NOMO-1 treated with DMSO at 0.1 percent for 48 hours (cell line): ENCODE data around the gene G6PC2.
"Not testable (repeated sequence)": the region's sequence is repeated elsewhere in the genome, so short reads cannot be mapped to it uniquely, and the experiment has no call there.

Experiments
- DNase-seq: peaks from one replicate; lab custom pipeline; 2025; ENCODE audit not compliant: unreplicated experiment; lab: John Stamatoyannopoulos, UW

Gene G6PC2

GRCh38 chr2:168903888-168904287, 2.8 kb downstream of the G6PC2 start:
- no peak for DNase-seq

GRCh38 chr2:168904358-168904757, 3.3 kb downstream of the G6PC2 start:
- no peak for DNase-seq

- DNase-seq, result no peak
These were observed 7.0 kb downstream of the G6PC2 start for GRCh38 chr2:168907940-168908662.

- DNase-seq, result no peak
These were observed 9.2 kb downstream of the G6PC2 start for GRCh38 chr2:168910330-168910729.

- peak; percentile 74 for DNase-seq
These were observed 11.4 kb downstream of the G6PC2 start for GRCh38 chr2:168912466-168912865.

GRCh38 chr2:168912901-168913369, 11.8 kb downstream of the G6PC2 start:
- DNase-seq, result no peak

- DNase-seq, result no peak
These were observed 12.4 kb downstream of the G6PC2 start for GRCh38 chr2:168913495-168913894.

- DNase-seq, result no peak
These were observed 14.6 kb downstream of the G6PC2 start for GRCh38 chr2:168915441-168916330.

GRCh38 chr2:168916331-168916675, 15.2 kb downstream of the G6PC2 start:
- no peak for DNase-seq

GRCh38 chr2:168920504-168921157, 19.5 kb downstream of the G6PC2 start:
- peak; percentile 23 for DNase-seq

GRCh38 chr2:168926621-168927386, 25.7 kb downstream of the G6PC2 start:
- no peak for DNase-seq

- no peak for DNase-seq
These were observed 27.2 kb downstream of the G6PC2 start for GRCh38 chr2:168928113-168928831.

GRCh38 chr2:168929031-168929430, 27.9 kb downstream of the G6PC2 start:
- no peak for DNase-seq

GRCh38 chr2:168930242-168930641, 29.2 kb downstream of the G6PC2 start:
- DNase-seq, result no peak

GRCh38 chr2:168932174-168932573, 31.1 kb downstream of the G6PC2 start:
- not testable (repeated sequence) for DNase-seq

GRCh38 chr2:168934826-168935225, 33.7 kb downstream of the G6PC2 start:
- DNase-seq, result no peak

- DNase-seq, result no peak
These were observed 34.9 kb downstream of the G6PC2 start for GRCh38 chr2:168935810-168936581.

- no peak for DNase-seq
These were observed 38.0 kb downstream of the G6PC2 start for GRCh38 chr2:168939061-168939460.

GRCh38 chr2:168939918-168940317, 38.8 kb downstream of the G6PC2 start:
- DNase-seq, result no peak
